ENCODE data around the gene GSG1L. TPM values are rescaled to one million over a fixed set of nuclear protein-coding genes. Genes with fewer than 3 reads are reported as not detected.

GSG1L gene
- polyA plus RNA-seq, 1 donor (not counting 4 experiments of a cell fraction or from before 2014, with no cell fraction given), result not detected

DNA sequence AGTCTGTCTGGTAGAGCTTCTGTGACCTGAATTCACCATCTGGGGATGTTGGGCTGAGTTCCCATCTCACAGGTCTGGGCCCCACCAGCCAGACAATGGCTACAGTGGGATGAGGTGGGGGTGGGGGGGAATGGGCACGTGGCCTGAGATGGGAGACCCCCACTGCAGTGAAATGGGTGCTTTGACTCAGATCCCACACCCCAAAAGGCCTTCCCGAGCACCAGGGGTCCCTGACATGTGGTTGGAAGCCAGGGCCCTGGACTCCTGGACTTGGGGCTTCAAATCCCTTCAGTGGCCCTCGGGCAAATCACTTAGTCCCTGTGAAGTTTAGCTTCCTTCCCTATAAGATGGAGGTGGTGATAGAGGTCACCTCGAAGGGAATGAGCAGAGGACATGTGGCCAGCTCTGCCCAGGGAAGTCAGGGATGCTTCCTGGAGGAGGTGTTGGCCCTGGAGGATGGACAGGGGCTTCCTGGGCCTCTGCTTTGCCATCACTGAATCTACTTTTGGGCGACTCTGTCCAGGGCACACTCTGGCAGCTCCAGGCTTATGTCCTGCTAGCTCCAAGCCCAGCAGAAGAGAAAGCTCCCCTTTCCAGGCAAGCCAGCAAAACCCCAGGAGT lies 295.4 kb downstream of the GSG1L start:
- TF ChIP-seq EZH2 (IDR thresholded peaks at IDR 0.05; ENCODE audit: low read length), result no peak
- TF ChIP-seq, protein P1, sequence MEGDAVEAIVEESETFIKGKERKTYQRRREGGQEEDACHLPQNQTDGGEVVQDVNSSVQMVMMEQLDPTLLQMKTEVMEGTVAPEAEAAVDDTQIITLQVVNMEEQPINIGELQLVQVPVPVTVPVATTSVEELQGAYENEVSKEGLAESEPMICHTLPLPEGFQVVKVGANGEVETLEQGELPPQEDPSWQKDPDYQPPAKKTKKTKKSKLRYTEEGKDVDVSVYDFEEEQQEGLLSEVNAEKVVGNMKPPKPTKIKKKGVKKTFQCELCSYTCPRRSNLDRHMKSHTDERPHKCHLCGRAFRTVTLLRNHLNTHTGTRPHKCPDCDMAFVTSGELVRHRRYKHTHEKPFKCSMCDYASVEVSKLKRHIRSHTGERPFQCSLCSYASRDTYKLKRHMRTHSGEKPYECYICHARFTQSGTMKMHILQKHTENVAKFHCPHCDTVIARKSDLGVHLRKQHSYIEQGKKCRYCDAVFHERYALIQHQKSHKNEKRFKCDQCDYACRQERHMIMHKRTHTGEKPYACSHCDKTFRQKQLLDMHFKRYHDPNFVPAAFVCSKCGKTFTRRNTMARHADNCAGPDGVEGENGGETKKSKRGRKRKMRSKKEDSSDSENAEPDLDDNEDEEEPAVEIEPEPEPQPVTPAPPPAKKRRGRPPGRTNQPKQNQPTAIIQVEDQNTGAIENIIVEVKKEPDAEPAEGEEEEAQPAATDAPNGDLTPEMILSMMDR (optimal IDR thresholded peaks at IDR 0.05 in 1 of 3, IDR thresholded peaks at IDR 0.05 in 1 of 3, conservative IDR thresholded peaks at IDR 0.05 in 1 of 3; ENCODE audit: extremely low read depth in 1 of 3, insufficient read depth in 2 of 3, low read length in 3 of 3), result no peak
- Histone ChIP-seq H2AFZ (ENCODE audit: control insufficient read depth, low read length) (no peak overlapping the region), H3K4me1 (ENCODE audit: control insufficient read depth, extremely low read depth, insufficient read depth, low read length) (no peaks in the 10 kb centered on the region), H3K79me2 (ENCODE audit: control insufficient read depth, insufficient read depth, low read length) (no peaks in the 10 kb centered on the region), H3K27ac (ENCODE audit: control insufficient read depth, insufficient read depth, low read length) (no peak overlapping the region), H3K9me1 (ENCODE audit: control insufficient read depth, extremely low read depth, insufficient read depth, low read length) (no peaks in the 10 kb centered on the region), H3K27me3 (ENCODE audit: control insufficient read depth, extremely low read depth, insufficient read depth, low read length) (no peaks in the 10 kb centered on the region), H3K9ac (ENCODE audit: control insufficient read depth, extremely low read depth, insufficient read depth, low read length) (no peak overlapping the region), H3K4me2 (ENCODE audit: control insufficient read depth, extremely low read depth, insufficient read depth, low read depth, low read length) (no peak overlapping the region), H3K4me3 (ENCODE audit: control insufficient read depth in 2 of 3, extremely low read depth in 1 of 3, insufficient read depth in 2 of 3, low read depth in 1 of 3, low read length in 3 of 3) (no peak overlapping the region), H3K9me3 (ENCODE audit: control insufficient read depth, low read depth, low read length) (no peaks in the 10 kb centered on the region), H3K36me3 (ENCODE audit: control insufficient read depth in 2 of 2, extremely low read depth in 1 of 2, insufficient read depth in 2 of 2, low read length in 2 of 2) (peaks cover 0 to 9% of the 10 kb centered on the region in 2 experiments), H4K20me1 (ENCODE audit: control insufficient read depth, extremely low read depth, insufficient read depth, low read length) (no peaks in the 10 kb centered on the region)
- no peak for DNase-seq (ENCODE audit: low read depth, low spot score)
- dilution Hi-C loops (cut with MboI; ENCODE audit: extremely low pct_ligation_motif_present, low sequenced_read_pairs), result no loop called here
- no peak for FAIRE-seq

DNA sequence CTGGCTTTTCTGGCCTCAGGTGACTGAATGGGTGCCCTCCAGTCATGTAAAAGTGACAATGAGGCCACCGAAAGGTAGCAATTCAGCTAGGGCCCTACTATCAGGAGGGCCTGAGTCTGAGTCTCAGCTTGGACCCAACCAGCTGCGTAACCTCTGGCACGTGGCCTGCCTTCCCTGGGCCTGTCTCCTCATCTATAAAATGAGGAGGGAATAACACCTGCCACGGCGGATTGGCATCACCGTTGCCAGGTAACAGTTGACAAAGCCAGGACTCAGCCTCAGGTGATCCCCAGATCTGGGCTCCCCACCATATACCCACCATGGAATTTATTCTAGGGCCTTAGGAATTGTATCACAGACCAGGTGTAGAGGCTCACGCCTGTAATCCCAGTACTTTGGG lies 296.4 kb downstream of the GSG1L start:
- Histone ChIP-seq H3K4me1 (ENCODE audit: control insufficient read depth, extremely low read depth, insufficient read depth, low read length) (no peaks in the 10 kb centered on the region), H3K9ac (ENCODE audit: control insufficient read depth, extremely low read depth, insufficient read depth, low read length) (no peak overlapping the region), H3K36me3 (ENCODE audit: control insufficient read depth in 2 of 2, extremely low read depth in 1 of 2, insufficient read depth in 2 of 2, low read length in 2 of 2) (peaks cover 0 to 6% of the 10 kb centered on the region in 2 experiments), H3K9me1 (ENCODE audit: control insufficient read depth, extremely low read depth, insufficient read depth, low read length) (no peaks in the 10 kb centered on the region), H3K27me3 (ENCODE audit: control insufficient read depth, extremely low read depth, insufficient read depth, low read length) (no peaks in the 10 kb centered on the region), H3K4me3 (ENCODE audit: control insufficient read depth in 2 of 3, extremely low read depth in 1 of 3, insufficient read depth in 2 of 3, low read depth in 1 of 3, low read length in 3 of 3) (no peak overlapping the region), H3K27ac (ENCODE audit: control insufficient read depth, insufficient read depth, low read length) (no peak overlapping the region), H4K20me1 (ENCODE audit: control insufficient read depth, extremely low read depth, insufficient read depth, low read length) (no peaks in the 10 kb centered on the region), H2AFZ (ENCODE audit: control insufficient read depth, low read length) (no peak overlapping the region), H3K79me2 (ENCODE audit: control insufficient read depth, insufficient read depth, low read length) (no peaks in the 10 kb centered on the region), H3K9me3 (ENCODE audit: control insufficient read depth, low read depth, low read length) (no peaks in the 10 kb centered on the region), H3K4me2 (ENCODE audit: control insufficient read depth, extremely low read depth, insufficient read depth, low read depth, low read length) (no peak overlapping the region)
- TF ChIP-seq EZH2 (IDR thresholded peaks at IDR 0.05; ENCODE audit: low read length), result no peak
- TF ChIP-seq, protein P1 (optimal IDR thresholded peaks at IDR 0.05 in 1 of 3, IDR thresholded peaks at IDR 0.05 in 1 of 3, conservative IDR thresholded peaks at IDR 0.05 in 1 of 3; ENCODE audit: extremely low read depth in 1 of 3, insufficient read depth in 2 of 3, low read length in 3 of 3), result no peak
- FAIRE-seq, result no peak
- no peak for DNase-seq (ENCODE audit: low read depth, low spot score)
- dilution Hi-C loops (cut with MboI; ENCODE audit: extremely low pct_ligation_motif_present, low sequenced_read_pairs), result no loop called here

Measured in keratinocyte (primary cell).